SU-DHL-6 (cell line): Measurements from ENCODE around the gene DDX17.

Experiments
- H2AFZ ChIP-seq: fragments of 200-600 bp; sonication (generic); 2 replicates; pipeline ENCODE4 v1.6.1; 2014; ENCODE audit warnings: low read depth, mild to moderate bottlenecking, moderate library complexity, mixed read lengths, antibody characterized with exemption, low read length; ENCODE audit not compliant: severe bottlenecking
- H3F3A ChIP-seq: fragments of 200-600 bp; shearing (Covaris generic); 2 replicates; pipeline ENCODE4 v1.6.0; 2016; ENCODE audit warnings: antibody characterized with exemption, mild to moderate bottlenecking; ENCODE audit not compliant: insufficient read depth
- H3K27ac ChIP-seq: fragments of 200-600 bp; sonication (generic); 2 replicates; pipeline ENCODE4 v1.5.1; 2016; ENCODE audit warnings: low read depth, mild to moderate bottlenecking, low read length, moderate library complexity, mixed read lengths
- H3K27me3 ChIP-seq: fragments of 200-600 bp; sonication (generic), shearing (Covaris generic); 2 replicates; pipeline ENCODE4 v1.6.0; 2014; ENCODE audit warnings: mild to moderate bottlenecking, low read length
- H3K36me3 ChIP-seq: fragments of 200-600 bp; sonication (generic); 2 replicates; pipeline ENCODE4 v1.6.1; 2014; ENCODE audit warnings: mild to moderate bottlenecking, low read length, mixed read lengths
- H3K4me2 ChIP-seq: fragments of 300-600, 200-600 bp; shearing (Covaris generic), sonication (generic); 2 replicates; pipeline ENCODE4 v1.6.0; 2014; ENCODE audit warnings: low read length, low read depth, mild to moderate bottlenecking; ENCODE audit not compliant: poor library complexity, severe bottlenecking
- H3K4me3 ChIP-seq: fragments of 200-600 bp; sonication (generic); 2 replicates; pipeline ENCODE4 v1.5.1; 2014; ENCODE audit warnings: antibody characterized with exemption, low read length, mild to moderate bottlenecking, mixed read lengths; ENCODE audit not compliant: insufficient read depth, poor library complexity, severe bottlenecking
- H3K79me2 ChIP-seq: fragments of 200-600 bp; sonication (generic); 2 replicates; pipeline ENCODE4 v1.6.1; 2014; ENCODE audit warnings: mild to moderate bottlenecking, low read length, moderate library complexity; ENCODE audit not compliant: insufficient read depth
- H3K9ac ChIP-seq: fragments of 200-600 bp; sonication (generic); 2 replicates; pipeline ENCODE4 v1.7.0; 2014; ENCODE audit warnings: mild to moderate bottlenecking, low read length
- H3K9me2 ChIP-seq: fragments of 200-600 bp; sonication (generic); replicated peaks from 2 replicates; pipeline ENCODE4 v1.6.1; 2014; ENCODE audit warnings: low read length; ENCODE audit not compliant: insufficient read depth
- H3K9me3 ChIP-seq: fragments of 200-600 bp; sonication (generic); 2 replicates; pipeline ENCODE4 v1.6.1; 2014; ENCODE audit warnings: low read length, mixed read lengths; ENCODE audit not compliant: insufficient read depth
- H4K20me1 ChIP-seq: fragments of 200-600 bp; sonication (generic); 2 replicates; pipeline ENCODE4 v1.6.1; 2014; ENCODE audit warnings: low read depth, mild to moderate bottlenecking, antibody characterized with exemption, low read length, moderate library complexity, mixed read lengths
- CTCF ChIP-seq: fragments of 200-600 bp; sonication (generic); IDR thresholded peaks from one replicate; pipeline ENCODE4 v1.5.1; 2017; ENCODE audit warnings: antibody characterized with exemption, mild to moderate bottlenecking, low read length, moderate library complexity; ENCODE audit not compliant: insufficient read depth, poor library complexity, severe bottlenecking
- EZH2phosphoT487 ChIP-seq: fragments of 200-600 bp; sonication (generic), shearing (Covaris generic); conservative IDR thresholded peaks from 2 replicates; pipeline ENCODE4 v1.6.1; 2018; ENCODE audit warnings: mild to moderate bottlenecking, antibody characterized with exemption, low read length, moderate library complexity, mixed read lengths

DDX17 gene

GRCh38 chr22:38461057-38461413 lies 45.1 kb downstream of the DDX17 start:
- H4K20me1 ChIP-seq: no peaks in the 10 kb centered on the region
- no peaks in the 10 kb centered on the region for H3K9me3 ChIP-seq
- no peaks in the 10 kb centered on the region for H3K27me3 ChIP-seq
- H2AFZ ChIP-seq: no peak overlapping the region
- H3K9me2 ChIP-seq: no peaks in the 10 kb centered on the region
- no peaks in the 10 kb centered on the region for H3K79me2 ChIP-seq
- H3F3A ChIP-seq: no peaks in the 10 kb centered on the region
- no peak overlapping the region for H3K27ac ChIP-seq
- no peak overlapping the region for H3K9ac ChIP-seq
- no peak for TF ChIP-seq CTCF
- TF ChIP-seq EZH2phosphoT487: no peak
- no peak overlapping the region for H3K4me2 ChIP-seq
- no peaks in the 10 kb centered on the region for H3K36me3 ChIP-seq
- no peak overlapping the region for H3K4me3 ChIP-seq

DNA sequence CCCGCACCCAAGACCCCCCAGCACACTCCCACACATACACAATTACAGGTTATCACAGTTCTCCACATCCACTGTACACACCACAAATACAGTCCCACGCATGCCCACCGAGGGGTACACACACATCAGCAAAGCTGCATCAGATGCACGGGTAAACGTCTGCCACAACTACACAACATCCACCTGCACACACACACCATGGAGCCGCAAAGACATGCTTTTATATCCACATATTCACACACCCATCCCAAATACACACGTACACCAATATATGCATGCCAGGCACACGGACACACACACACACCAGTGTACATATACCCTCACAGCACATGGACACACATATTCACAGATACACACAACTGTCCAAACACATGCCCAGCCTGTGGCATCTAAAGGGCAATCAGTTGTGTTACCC lies 45.7 kb downstream of the DDX17 start:
- Histone ChIP-seq H3K79me2 (no peaks in the 10 kb centered on the region), H3F3A (no peaks in the 10 kb centered on the region), H3K27ac (no peak overlapping the region), H2AFZ (no peak overlapping the region), H3K36me3 (no peaks in the 10 kb centered on the region), H3K4me3 (no peak overlapping the region), H3K9me2 (no peaks in the 10 kb centered on the region), H3K9me3 (no peaks in the 10 kb centered on the region), H3K4me2 (no peak overlapping the region), H3K27me3 (no peaks in the 10 kb centered on the region), H4K20me1 (no peaks in the 10 kb centered on the region), H3K9ac (no peak overlapping the region)
- TF ChIP-seq EZH2phosphoT487: no peak
- TF ChIP-seq CTCF: no peak

- no peak overlapping the region for H3K4me2 ChIP-seq
- H3K27me3 ChIP-seq: no peaks in the 10 kb centered on the region
- H3K9me2 ChIP-seq: no peaks in the 10 kb centered on the region
- no peak overlapping the region for H3K4me3 ChIP-seq
- H3K9ac ChIP-seq: no peak overlapping the region
- no peak overlapping the region for H3K27ac ChIP-seq
- no peaks in the 10 kb centered on the region for H4K20me1 ChIP-seq
- H3F3A ChIP-seq: no peaks in the 10 kb centered on the region
- no peaks in the 10 kb centered on the region for H3K36me3 ChIP-seq
- H2AFZ ChIP-seq: no peak overlapping the region
- H3K9me3 ChIP-seq: no peaks in the 10 kb centered on the region
- H3K79me2 ChIP-seq: no peaks in the 10 kb centered on the region
- TF ChIP-seq EZH2phosphoT487 (no peak), CTCF (no peak)
These were observed 49.0 kb downstream of the DDX17 start for GRCh38 chr22:38456841-38457699.
